OCI-LY1 (cell line): ENCODE results near the gene GTF2I.
A peak's percentile ranks its signal among the peaks of the same experiment; 100 is the strongest.
"Not testable (repeated sequence)": the region's sequence is repeated elsewhere in the genome, so short reads cannot be mapped to it uniquely, and the experiment has no call there.

Experiments
- H2AFZ ChIP-seq: fragments of 200-600 bp; sonication (generic), shearing (Covaris generic); 2 replicates; pipeline ENCODE4 v1.6.0; 2014; ENCODE audit warnings: antibody characterized with exemption, mild to moderate bottlenecking, low read length
- H3F3A ChIP-seq: fragments of 200-600 bp; sonication (generic), shearing (Covaris generic); 2 replicates; pipeline ENCODE4 v1.6.0; 2014; ENCODE audit warnings: mild to moderate bottlenecking, antibody characterized with exemption, low read length, moderate library complexity; ENCODE audit not compliant: insufficient read depth
- H3K27ac ChIP-seq: fragments of 200-600 bp; sonication (generic); 2 replicates; pipeline ENCODE4 v1.5.1; 2014; ENCODE audit warnings: low read length, mixed run types, mild to moderate bottlenecking, low read depth; ENCODE audit not compliant: poor library complexity, severe bottlenecking
- H3K27me3 ChIP-seq: fragments of 200-600 bp; sonication (generic); 2 replicates; pipeline ENCODE4 v1.6.0; 2014; ENCODE audit warnings: antibody characterized with exemption, mild to moderate bottlenecking, low read length, moderate library complexity; ENCODE audit not compliant: insufficient read depth
- H3K36me3 ChIP-seq: fragments of 200-600 bp; sonication (generic); 2 replicates; pipeline ENCODE4 v1.6.1; 2014; ENCODE audit warnings: mild to moderate bottlenecking, antibody characterized with exemption, low read length, moderate library complexity, mixed read lengths; ENCODE audit not compliant: insufficient read depth
- H3K4me1 ChIP-seq: fragments of 200-600 bp; sonication (generic); 2 replicates; pipeline ENCODE4 v1.5.1; 2014; ENCODE audit warnings: mild to moderate bottlenecking, low read length, moderate library complexity; ENCODE audit not compliant: insufficient read depth, severe bottlenecking
- H3K4me2 ChIP-seq: fragments of 200-600 bp; sonication (generic), shearing (Covaris generic); 2 replicates; pipeline ENCODE4 v1.6.1; 2014; ENCODE audit warnings: low read length
- H3K4me3 ChIP-seq: fragments of 200-600 bp; sonication (generic); 2 replicates; pipeline ENCODE4 v1.5.1; 2014; ENCODE audit warnings: low read length, low read depth, mild to moderate bottlenecking, mixed read lengths; ENCODE audit not compliant: poor library complexity, severe bottlenecking
- H3K79me2 ChIP-seq: fragments of 200-600 bp; shearing (Covaris generic); 2 replicates; pipeline ENCODE4 v1.6.1; 2016; ENCODE audit warnings: mixed run types, low read length, mixed read lengths; ENCODE audit not compliant: insufficient read depth
- H3K9ac ChIP-seq: fragments of 200-600 bp; sonication (generic), shearing (Covaris generic); 2 replicates; pipeline ENCODE4 v1.6.1; 2014; ENCODE audit warnings: mild to moderate bottlenecking, low read length, mixed read lengths
- H3K9me2 ChIP-seq: fragments of 200-600 bp; sonication (generic), shearing (Covaris generic); 2 replicates; pipeline ENCODE4 v1.6.1; 2014; ENCODE audit warnings: low read depth, mild to moderate bottlenecking, low read length, mixed read lengths
- H3K9me3 ChIP-seq: fragments of 200-600 bp; shearing (Covaris generic); 2 replicates; pipeline ENCODE4 v1.6.1; 2014; ENCODE audit warnings: low read length, mixed read lengths
- H4K20me1 ChIP-seq: fragments of 200-600 bp; sonication (generic), shearing (Covaris generic); 2 replicates; pipeline ENCODE4 v1.6.0; 2016; ENCODE audit warnings: mild to moderate bottlenecking, low read length; ENCODE audit not compliant: insufficient read depth
- EZH2 ChIP-seq: fragments of 200-600 bp; sonication (generic), shearing (Covaris generic); IDR thresholded peaks from 2 replicates; pipeline ENCODE4 v1.8.0; 2017; ENCODE audit warnings: borderline replicate concordance, mixed run types, mild to moderate bottlenecking, antibody characterized with exemption, low read length, moderate library complexity, mixed read lengths
- TF ChIP-seq, protein P1 (sequence below): fragments of 200-600 bp; sonication (generic), shearing (Covaris generic); IDR thresholded peaks from 2 replicates; pipeline ENCODE4 v1.5.1; 2017; ENCODE audit warnings: mild to moderate bottlenecking, antibody characterized with exemption, low read length, moderate library complexity, mixed read lengths

GTF2I gene

GRCh38 chr7:74658178-74659004, 873 bp downstream of the GTF2I start:
- TF ChIP-seq, protein P1, sequence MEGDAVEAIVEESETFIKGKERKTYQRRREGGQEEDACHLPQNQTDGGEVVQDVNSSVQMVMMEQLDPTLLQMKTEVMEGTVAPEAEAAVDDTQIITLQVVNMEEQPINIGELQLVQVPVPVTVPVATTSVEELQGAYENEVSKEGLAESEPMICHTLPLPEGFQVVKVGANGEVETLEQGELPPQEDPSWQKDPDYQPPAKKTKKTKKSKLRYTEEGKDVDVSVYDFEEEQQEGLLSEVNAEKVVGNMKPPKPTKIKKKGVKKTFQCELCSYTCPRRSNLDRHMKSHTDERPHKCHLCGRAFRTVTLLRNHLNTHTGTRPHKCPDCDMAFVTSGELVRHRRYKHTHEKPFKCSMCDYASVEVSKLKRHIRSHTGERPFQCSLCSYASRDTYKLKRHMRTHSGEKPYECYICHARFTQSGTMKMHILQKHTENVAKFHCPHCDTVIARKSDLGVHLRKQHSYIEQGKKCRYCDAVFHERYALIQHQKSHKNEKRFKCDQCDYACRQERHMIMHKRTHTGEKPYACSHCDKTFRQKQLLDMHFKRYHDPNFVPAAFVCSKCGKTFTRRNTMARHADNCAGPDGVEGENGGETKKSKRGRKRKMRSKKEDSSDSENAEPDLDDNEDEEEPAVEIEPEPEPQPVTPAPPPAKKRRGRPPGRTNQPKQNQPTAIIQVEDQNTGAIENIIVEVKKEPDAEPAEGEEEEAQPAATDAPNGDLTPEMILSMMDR, result no peak
- TF ChIP-seq EZH2, result no peak
- Histone ChIP-seq H3K79me2 (peaks cover 40% of the 10 kb centered on the region), H3K4me2 (peak overlapping the region; percentile 62), H2AFZ (no peak overlapping the region), H3K36me3 (peaks cover 12% of the 10 kb centered on the region), H3K4me1 (peaks cover 65% of the 10 kb centered on the region), H3K27me3 (no peaks in the 10 kb centered on the region), H4K20me1 (no peaks in the 10 kb centered on the region), H3F3A (peaks cover 18% of the 10 kb centered on the region), H3K27ac (peak overlapping the region; percentile 91), H3K9me3 (no peaks in the 10 kb centered on the region), H3K9ac (peak overlapping the region; percentile 99), H3K4me3 (peak overlapping the region; percentile 83), H3K9me2 (no peaks in the 10 kb centered on the region)

- H4K20me1 ChIP-seq, H3K9me3 ChIP-seq, H3K27me3 ChIP-seq, H3K9me2 ChIP-seq, H2AFZ ChIP-seq: not testable (repeated sequence)
- Histone ChIP-seq H3K27ac (peak overlapping the region; percentile 91), H3K4me3 (peak overlapping the region; percentile 83), H3K36me3 (peaks cover 25% of the 10 kb centered on the region), H3F3A (peaks cover 18% of the 10 kb centered on the region), H3K4me1 (peaks cover 81% of the 10 kb centered on the region), H3K9ac (peak overlapping the region; percentile 79), H3K79me2 (peaks cover 58% of the 10 kb centered on the region), H3K4me2 (peak overlapping the region; percentile 62)
Measured at GRCh38 chr7:74660202-74660601, 2.7 kb downstream of the GTF2I start.

DNA sequence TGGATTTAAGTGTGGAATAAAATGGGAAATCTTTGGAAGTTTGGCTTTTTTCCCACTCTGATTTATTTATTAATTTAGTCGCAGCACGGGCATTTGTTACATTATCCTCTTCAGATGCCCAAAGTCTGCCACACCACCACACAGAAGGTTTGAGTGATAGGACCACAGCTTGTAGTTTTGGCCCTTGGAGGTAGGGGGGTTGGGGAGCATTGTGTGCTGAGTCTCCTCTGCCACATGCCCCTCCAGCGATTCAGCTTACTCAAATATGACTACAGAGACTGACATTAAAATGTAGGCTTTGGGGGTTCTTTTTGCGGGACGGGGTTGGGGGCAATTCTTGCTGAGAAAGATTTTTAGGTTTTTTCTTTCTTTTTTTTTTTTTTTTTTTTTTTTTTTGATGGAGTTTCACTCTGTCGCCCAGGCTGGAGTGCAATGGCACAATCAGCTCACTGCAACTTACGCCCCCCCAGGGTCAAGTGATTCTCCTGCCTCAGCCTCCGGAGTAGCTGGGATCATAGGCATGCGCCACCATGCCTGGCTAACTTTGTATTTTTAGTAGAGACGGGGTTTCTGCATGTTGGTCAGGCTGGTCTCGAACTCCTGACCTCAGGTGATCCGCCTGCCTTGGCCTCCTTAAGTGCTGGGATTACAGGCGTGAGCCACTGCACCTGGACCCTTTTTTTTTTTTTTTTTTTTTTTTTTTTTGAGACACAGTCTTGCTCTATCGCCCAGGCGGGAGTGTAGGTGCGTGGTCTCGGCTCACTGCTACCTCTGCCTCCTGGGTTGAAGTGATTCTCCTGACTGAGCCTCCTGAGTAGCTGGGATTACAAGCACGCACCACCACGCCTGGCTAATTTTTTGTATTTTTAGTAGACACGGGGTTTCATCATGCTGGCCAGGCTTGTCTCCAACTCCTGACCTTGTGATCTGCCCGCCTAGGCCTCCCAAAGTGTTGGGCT, 4.6 kb downstream of the GTF2I start:
- H3K4me1 ChIP-seq, result peaks cover 81% of the 10 kb centered on the region

More for the DNA sequence above, 4.6 kb downstream of the GTF2I start:
- peaks cover 41% of the 10 kb centered on the region for H3K36me3 ChIP-seq
- peak overlapping the region; percentile 91 for H3K27ac ChIP-seq
- not testable (repeated sequence) for H4K20me1 ChIP-seq, H3K9me2 ChIP-seq, H3K27me3 ChIP-seq, H3K9me3 ChIP-seq, H2AFZ ChIP-seq
- H3K4me2 ChIP-seq, result peak overlapping the region; percentile 62
- TF ChIP-seq, protein P1, result peak; percentile 21; the same call in 1 of the 2 replicates
- peaks cover 75% of the 10 kb centered on the region for H3K79me2 ChIP-seq
- H3K9ac ChIP-seq, result peak overlapping the region; percentile 79
- peak overlapping the region; percentile 83 for H3K4me3 ChIP-seq
- peaks cover 11% of the 10 kb centered on the region; the same call in 1 of the 2 replicates for H3F3A ChIP-seq
